ENCODE measurements around the gene HOXA6.

DNA sequence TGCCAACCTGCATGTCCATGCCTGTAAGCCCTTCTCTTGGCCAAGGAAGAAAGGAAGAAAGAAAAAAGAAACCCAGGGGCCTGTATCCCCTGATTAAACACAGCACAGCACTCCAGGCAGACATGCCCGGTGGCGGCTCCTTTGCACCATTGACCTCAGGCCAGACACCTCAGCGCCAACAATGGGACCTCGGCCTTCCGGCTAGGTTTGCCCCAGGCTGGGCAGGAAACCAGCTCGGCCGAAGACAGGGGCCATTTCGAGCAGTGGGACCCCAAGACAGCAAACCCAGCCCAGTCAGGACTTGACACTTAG lies 23.7 kb upstream of the HOXA6 start:
- no peak for TF ChIP-seq POLR2A (IDR thresholded peaks at IDR 0.05)
- TF ChIP-seq CTCF (IDR thresholded peaks at IDR 0.05): no peak
